Endothelial cell of umbilical vein (primary cell): Measurements from ENCODE around the gene LATS2. TPM values are rescaled to one million over a fixed set of nuclear protein-coding genes. Genes with fewer than 3 reads are reported as not detected.

Experiments used
- BruUV-seq: library from RNA; stranded (reverse); fragments of 400-500 nt; replicated peaks from 2 replicates; lab custom pipeline; 2021; lab: Mats Ljungman, UMichigan
- CTCF ChIA-PET: fragments of 300-600, 350-600 bp; sonication (Branson Sonifier 250); formaldehyde crosslinking; loops from one replicate; lab custom pipeline; 2021; ENCODE audit warnings: antibody characterized with exemption, inconsistent platforms; lab: Charles Lee
- POLR2A ChIA-PET: fragments of 300-600, 350-600 bp; sonication (Branson Sonifier 250); formaldehyde crosslinking; loops from one replicate; lab custom pipeline; 2021; ENCODE audit warnings: antibody characterized with exemption, inconsistent platforms; lab: Charles Lee
- DNase-seq: peaks from one replicate; pipeline ENCODE4 v3.0.0-alpha.2; 2011; ENCODE audit warnings: low read depth, low spot score
- FAIRE-seq: peaks from 2 replicates; lab custom pipeline; 2011; peaks lifted over from hg19 to GRCh38; lab: Jason Lieb, UNC
- H2AFZ ChIP-seq: 2 replicates; pipeline ENCODE4 v1.6.0; 2012; ENCODE audit warnings: low read depth, low read length, control low read depth, inconsistent platforms
- H3K27ac ChIP-seq: 2 replicates; pipeline ENCODE4 v1.5.1; 2011; ENCODE audit warnings: low read depth, mild to moderate bottlenecking, control low read depth, low read length, moderate library complexity; ENCODE audit not compliant: insufficient read depth
- H3K27me3 ChIP-seq, 2 experiments: 2 replicates each; pipeline versions ENCODE4 v1.6.0 to v1.6.1; 2011; ENCODE audit warnings: low read length in 2 of 2, mixed read lengths in 1 of 2; ENCODE audit not compliant: control insufficient read depth in 2 of 2, insufficient read depth in 2 of 2
- H3K36me3 ChIP-seq, 2 experiments: 2 replicates in 1 of 2; 3 replicates in 1 of 2; pipeline ENCODE4 v1.5.1; 2011; ENCODE audit warnings: low read length in 2 of 2, mild to moderate bottlenecking in 1 of 2, moderate library complexity in 1 of 2; ENCODE audit not compliant: control insufficient read depth in 2 of 2, insufficient read depth in 2 of 2; ENCODE audit errors: extremely low read depth in 1 of 2
- H3K4me1 ChIP-seq: 3 replicates; pipeline ENCODE4 v1.5.1; 2011; ENCODE audit warnings: mild to moderate bottlenecking, low read length; ENCODE audit not compliant: control insufficient read depth, insufficient read depth; ENCODE audit errors: extremely low read depth
- H3K4me2 ChIP-seq: 2 replicates; pipeline ENCODE4 v1.6.1; 2011; ENCODE audit warnings: low read length, control low read depth, mixed read lengths; ENCODE audit not compliant: insufficient read depth
- H3K4me3 ChIP-seq, 3 experiments: fragments of 200-600 bp in 1 of 3; sonication (generic), shearing (Covaris generic) in 1 of 3; replicated peaks in 1 of 3; 2 replicates each; pipeline ENCODE4 v1.5.1; 2011 to 2016; ENCODE audit warnings: control low read depth in 3 of 3, low read length in 3 of 3, mild to moderate bottlenecking in 2 of 3, inconsistent platforms in 1 of 3, low read depth in 1 of 3, moderate library complexity in 1 of 3; ENCODE audit not compliant: insufficient read depth in 1 of 3
- H3K79me2 ChIP-seq: 2 replicates; pipeline ENCODE4 v1.6.0; 2012; ENCODE audit warnings: low read length, inconsistent platforms; ENCODE audit not compliant: control insufficient read depth, insufficient read depth
- H3K9ac ChIP-seq: replicated peaks from 2 replicates; pipeline ENCODE3; 2011; ENCODE audit warnings: low read length, control low read depth; ENCODE audit not compliant: insufficient read depth; ENCODE audit errors: extremely low read depth
- H3K9me1 ChIP-seq: replicated peaks from 3 replicates; pipeline ENCODE4 v1.6.0; 2011; ENCODE audit warnings: mild to moderate bottlenecking, low read length; ENCODE audit not compliant: control insufficient read depth, insufficient read depth; ENCODE audit errors: extremely low read depth
- H3K9me3 ChIP-seq: replicated peaks from 2 replicates; pipeline ENCODE4 v1.5.1; 2012; ENCODE audit warnings: low read length, inconsistent platforms; ENCODE audit not compliant: control insufficient read depth, insufficient read depth
- H4K20me1 ChIP-seq: replicated peaks from 2 replicates; pipeline ENCODE3; 2011; ENCODE audit warnings: mild to moderate bottlenecking, low read length; ENCODE audit not compliant: control insufficient read depth, insufficient read depth; ENCODE audit errors: extremely low read depth
- CTCF ChIP-seq, 2 donors: IDR thresholded peaks; 1 replicate in 1 of 2; 2 replicates in 1 of 2; pipeline ENCODE4 v1.5.1; 2011; ENCODE audit warnings: low read length in 2 of 2, mild to moderate bottlenecking in 2 of 2, moderate library complexity in 2 of 2, control low read depth in 1 of 2, inconsistent platforms in 1 of 2, low read depth in 1 of 2; ENCODE audit not compliant: insufficient read depth in 1 of 2; ENCODE audit errors: extremely low read depth in 1 of 2
- EZH2 ChIP-seq: IDR thresholded peaks from 2 replicates; pipeline ENCODE4 v1.6.1; 2012; ENCODE audit warnings: borderline replicate concordance, low read depth, mild to moderate bottlenecking, moderate library complexity, low read length, inconsistent platforms; ENCODE audit not compliant: severe bottlenecking
- FOS ChIP-seq: IDR thresholded peaks from 2 replicates; pipeline ENCODE4 v1.6.1; 2011; ENCODE audit warnings: mild to moderate bottlenecking, low read length, moderate library complexity, borderline replicate concordance; ENCODE audit not compliant: insufficient read depth
- GATA2 ChIP-seq: IDR thresholded peaks from 2 replicates; pipeline ENCODE4 v1.7.0; 2011; ENCODE audit warnings: low read depth, mild to moderate bottlenecking, moderate library complexity, mixed read lengths, low read length; ENCODE audit not compliant: insufficient read length, insufficient read depth
- JUN ChIP-seq: IDR thresholded peaks from 2 replicates; pipeline ENCODE4 v1.6.1; 2011; ENCODE audit warnings: borderline replicate concordance, low read depth; ENCODE audit not compliant: insufficient read length, insufficient read depth
- MAX ChIP-seq: IDR thresholded peaks from 2 replicates; pipeline ENCODE4 v1.6.1; 2011; ENCODE audit not compliant: insufficient read depth, insufficient read length
- MYC ChIP-seq: IDR thresholded peaks from one replicate; pipeline ENCODE4 v1.6.1; 2011; ENCODE audit warnings: mild to moderate bottlenecking, low read depth, low read length
- POLR2A ChIP-seq: IDR thresholded peaks from 2 replicates; pipeline ENCODE4 v1.6.1; 2012; ENCODE audit warnings: low read depth, mild to moderate bottlenecking, control low read depth, low read length
- POLR2AphosphoS5 ChIP-seq: IDR thresholded peaks from 2 replicates; pipeline ENCODE4 v1.6.1; 2012; ENCODE audit warnings: low read depth, mild to moderate bottlenecking, control low read depth, low read length, moderate library complexity; ENCODE audit not compliant: insufficient read depth
- dilution Hi-C: fragments of 300-500 bp; cut with MboI; formaldehyde crosslinking; loops from one replicate; pipeline ENCODE4 v1.15.0; 2019; ENCODE audit warnings: low sequenced_read_pairs; ENCODE audit not compliant: extremely low pct_ligation_motif_present
- intact Hi-C: fragments of 100-400 bp; cut with micrococcal nuclease; formaldehyde crosslinking; loops from one replicate; pipeline ENCODE4 v1.10.0; 2022
- polyA plus RNA-seq, 4 experiments: library from polyadenylated mRNA; depleted of rRNA in 3 of 4; stranded (reverse) in 3 of 4; unstranded in 1 of 4; fragments of >200 nt; gene quantifications; 2 replicates each; pipeline versions ENCODE4 v1.2.1 to v1.2.3, GENCODE V29; 2011 to 2012; ENCODE audit warnings: missing spikeins in 1 of 4
- total RNA-seq: library from RNA; stranded (reverse); gene quantifications from 2 replicates; pipeline ENCODE4 v1.2.3, GENCODE V29; 2021

Gene LATS2
- total and polyA plus RNA-seq, 2 donors (not counting 3 experiments of a cell fraction or from before 2014, with no cell fraction given): 33.5 to 67.6 TPM

GRCh38 chr13:21047087-21047486 lies 14.3 kb downstream of the LATS2 start:
- TF ChIP-seq EZH2 (no peak), MAX (no peak), GATA2 (no peak), POLR2AphosphoS5 (no peak)
- Histone ChIP-seq H3K27ac (no peak overlapping the region), H3K4me2 (no peak overlapping the region), H3K9ac (no peak overlapping the region), H4K20me1 (peaks cover 14% of the 10 kb centered on the region), H3K36me3 (peaks cover 2 to 17% of the 10 kb centered on the region in 2 experiments), H2AFZ (no peak overlapping the region), H3K79me2 (peaks cover 99% of the 10 kb centered on the region), H3K4me3 (no peak overlapping the region), H3K9me1 (no peaks in the 10 kb centered on the region), H3K9me3 (no peaks in the 10 kb centered on the region), H3K27me3 (no peaks in the 10 kb centered on the region), H3K4me1 (peaks cover 53% of the 10 kb centered on the region)
- BruUV-seq: no TSS peak
- dilution Hi-C loops: no loop called here
- no peak for DNase-seq
- FAIRE-seq: no peak
- ChIA-PET CTCF (interaction anchor here (1.1 to 1.5 kb wide), 2 partner anchors 10 to 11 kb away, joined by 4 to 7 read pairs; no protein-coding TSS in a partner anchor), POLR2A (no interaction called here)
- intact Hi-C loops: no loop called here

GRCh38 chr13:21046203-21046602 lies 15.2 kb downstream of the LATS2 start:
- BruUV-seq: no TSS peak

More at GRCh38 chr13:21046203-21046602, 15.2 kb downstream of the LATS2 start:
- H3K9me3 ChIP-seq: no peaks in the 10 kb centered on the region
- dilution Hi-C loops (no loop called here), intact Hi-C loops (no loop called here)
- peak overlapping the region; percentile 32 for H3K27ac ChIP-seq
- H2AFZ ChIP-seq: no peak overlapping the region
- no peaks in the 10 kb centered on the region for H3K27me3 ChIP-seq
- H3K9me1 ChIP-seq: no peaks in the 10 kb centered on the region
- ChIA-PET CTCF (interaction anchor here (1.5 kb wide), 1 partner anchor 11 kb away, joined by 4 read pairs; no protein-coding TSS in a partner anchor), POLR2A (no interaction called here)
- H3K79me2 ChIP-seq: peaks cover 99% of the 10 kb centered on the region
- peak overlapping the region; percentile 73 for H3K4me2 ChIP-seq
- peak; percentile 21 for FAIRE-seq
- peaks cover 56% of the 10 kb centered on the region for H3K4me1 ChIP-seq
- H4K20me1 ChIP-seq: peaks cover 14% of the 10 kb centered on the region
- DNase-seq: no peak
- no peak overlapping the region for H3K9ac ChIP-seq
- H3K36me3 ChIP-seq: peaks cover 2 to 17% of the 10 kb centered on the region in 2 experiments
- H3K4me3 ChIP-seq: peak overlapping the region in 1 of 3 experiments; percentile 4
- TF ChIP-seq POLR2A (no peak), GATA2 (no peak), FOS (no peak), POLR2AphosphoS5 (no peak), MAX (no peak), MYC (no peak), CTCF (IDR thresholded peaks at IDR 0.05; ENCODE audit: extremely low read depth in 1 of 2, insufficient read depth in 1 of 2, low read depth in 1 of 2, low read length in 2 of 2) (no peak), JUN (no peak), EZH2 (no peak)
